NT2/D1 (cell line): ENCODE data around the gene EFNA2.

ENCODE experiments used
- SUZ12 ChIP-seq: IDR thresholded peaks from 2 replicates; pipeline ENCODE4 v1.6.1; 2011; ENCODE audit not compliant: insufficient read length, insufficient read depth; ENCODE audit errors: extremely low read depth
- YY1 ChIP-seq: IDR thresholded peaks from 2 replicates; pipeline ENCODE4 v1.6.1; 2011; ENCODE audit not compliant: insufficient read length, insufficient read depth
- ZNF274 ChIP-seq: IDR thresholded peaks from 2 replicates; pipeline ENCODE4 v1.6.1; 2011; ENCODE audit warnings: mild to moderate bottlenecking, low read depth, low read length

DNA sequence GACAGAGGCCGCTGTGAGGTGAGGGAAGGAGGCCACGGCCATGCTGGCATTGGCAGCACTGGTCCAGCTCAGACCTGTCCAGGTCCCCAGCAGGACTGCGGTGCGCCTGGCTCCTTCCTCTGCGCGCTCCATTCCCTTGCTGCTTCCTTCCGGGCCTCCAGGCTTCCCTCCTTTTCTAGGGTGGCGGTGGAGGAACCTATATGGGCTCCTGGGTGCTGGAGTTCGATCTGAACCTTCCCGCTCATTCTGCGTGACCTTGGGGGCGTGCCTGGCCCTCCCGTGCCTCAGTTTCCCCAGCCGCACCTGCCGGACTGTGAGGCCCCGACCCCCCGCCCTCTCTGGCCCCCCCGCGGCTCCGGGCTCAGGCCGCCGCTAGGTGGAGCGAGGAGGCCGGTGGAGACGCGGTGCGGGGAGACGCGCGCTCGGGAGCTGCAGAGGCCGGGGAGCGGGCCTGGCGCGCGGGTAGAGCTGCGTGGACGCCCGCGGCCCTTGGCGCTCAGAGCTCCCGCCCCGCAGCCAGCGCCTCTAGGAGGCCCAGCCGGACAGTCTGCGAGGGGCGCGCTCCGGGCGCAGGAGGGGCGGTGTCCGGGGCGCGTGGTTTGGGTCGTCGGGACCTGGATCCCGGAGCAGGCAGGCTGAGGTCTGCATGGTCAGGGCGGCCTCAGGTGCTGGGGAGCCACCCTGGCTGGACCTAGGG, 29.9 kb downstream of the EFNA2 start:
- no peak for TF ChIP-seq SUZ12
- no peak for TF ChIP-seq YY1
- no peak for TF ChIP-seq ZNF274
